HFFc6 (cell line): Measurements from ENCODE around the gene TMEM86B. TPM values are rescaled to one million over a fixed set of nuclear protein-coding genes. Genes with fewer than 3 reads are reported as not detected.
A peak's percentile ranks its signal among the peaks of the same experiment; 100 is the strongest.
"Not testable (repeated sequence)": the region's sequence is repeated elsewhere in the genome, so short reads cannot be mapped to it uniquely, and the experiment has no call there.

Experiments
- DNase-seq: peaks from one replicate; pipeline ENCODE4 v3.0.0-alpha.2; 2018
- H3K27ac Mint-ChIP-seq: 2 replicates; pipeline ENCODE4 v1.8.0; 2020; ENCODE audit warnings: mild to moderate bottlenecking, mixed read lengths
- H3K27me3 Mint-ChIP-seq: 2 replicates; pipeline ENCODE4 v1.8.0; 2021; ENCODE audit warnings: mild to moderate bottlenecking, moderate library complexity, mixed read lengths; ENCODE audit not compliant: insufficient read depth
- H3K36me3 Mint-ChIP-seq: 2 replicates; pipeline ENCODE4 v1.8.0; 2021; ENCODE audit warnings: low read depth, mixed read lengths
- H3K4me1 Mint-ChIP-seq: 2 replicates; pipeline ENCODE4 v1.8.0; 2020; ENCODE audit warnings: low read depth, mixed read lengths
- H3K4me3 Mint-ChIP-seq: 2 replicates; pipeline ENCODE4 v1.8.0; 2020; ENCODE audit warnings: mild to moderate bottlenecking, moderate library complexity, mixed read lengths
- H3K9me3 Mint-ChIP-seq: 2 replicates; pipeline ENCODE4 v1.8.0; 2020; ENCODE audit warnings: mild to moderate bottlenecking, mixed read lengths
- total RNA-seq, 6 experiments: library from RNA; stranded (reverse); fragmentation: NEBNext Ultra II Directional; extraction: Animal tissue kit (Norgen Biotek cat#: 25700); gene quantifications; 2 replicates in 1 of 6; 3 replicates in 5 of 6; pipeline ENCODE4 v1.2.3, GENCODE V29; 2021
- TF ChIP-seq, protein P1 (sequence below): fragments of 200-600 bp; sonication (generic); IDR thresholded peaks from 2 replicates; pipeline ENCODE4 v1.5.0; 2021; ENCODE audit warnings: antibody characterized with exemption, mild to moderate bottlenecking

TMEM86B gene
- total RNA-seq, 6 experiments from 2014 or later, result 1.8 to 2.7 (median 2.0) TPM

DNA sequence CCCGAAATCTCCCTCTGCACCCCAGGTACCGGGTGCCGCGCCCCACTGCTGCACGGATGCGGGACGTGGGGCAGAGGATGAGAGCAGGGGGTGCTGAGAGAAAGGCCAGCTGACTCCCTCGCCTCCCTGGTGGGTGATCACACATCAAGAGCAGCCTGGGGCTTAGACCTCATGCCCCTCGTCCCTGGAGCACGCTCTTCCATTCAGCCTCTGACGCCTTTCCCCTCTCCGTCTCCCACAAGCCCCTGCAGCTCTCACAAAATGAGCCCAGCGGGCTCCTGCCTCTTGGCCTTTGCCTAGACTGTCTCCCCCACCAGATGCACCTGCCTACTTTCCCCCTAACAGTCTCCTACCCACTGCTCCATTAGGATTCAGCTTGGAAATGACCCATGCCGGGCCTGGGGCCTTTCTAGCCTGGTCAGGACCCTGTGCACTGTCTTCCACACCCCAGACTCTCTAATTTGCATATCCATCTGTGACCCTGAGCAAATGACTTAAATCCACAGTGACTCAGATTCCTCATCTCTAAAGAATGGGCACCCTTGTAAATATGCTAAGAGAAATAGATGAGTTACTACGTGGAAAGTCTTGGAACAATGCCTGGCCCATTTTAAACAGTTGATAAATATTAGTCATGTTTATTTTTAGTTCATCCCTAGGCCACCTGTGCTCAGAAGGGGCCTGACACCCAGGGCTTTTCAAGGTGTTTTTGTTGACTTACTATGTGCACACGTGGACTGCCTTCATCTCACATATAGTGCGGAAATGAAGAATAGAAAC is 18.7 kb downstream of the TMEM86B start:
- Mint-ChIP-seq H3K4me1 (peaks cover 32% of the 10 kb centered on the region), H3K9me3 (peaks cover 18% of the 10 kb centered on the region), H3K36me3 (peaks cover 5% of the 10 kb centered on the region), H3K27me3 (peaks cover 3% of the 10 kb centered on the region), H3K4me3 (peak overlapping the region; percentile 20), H3K27ac (peak overlapping the region; percentile 84)
- TF ChIP-seq, protein P1, sequence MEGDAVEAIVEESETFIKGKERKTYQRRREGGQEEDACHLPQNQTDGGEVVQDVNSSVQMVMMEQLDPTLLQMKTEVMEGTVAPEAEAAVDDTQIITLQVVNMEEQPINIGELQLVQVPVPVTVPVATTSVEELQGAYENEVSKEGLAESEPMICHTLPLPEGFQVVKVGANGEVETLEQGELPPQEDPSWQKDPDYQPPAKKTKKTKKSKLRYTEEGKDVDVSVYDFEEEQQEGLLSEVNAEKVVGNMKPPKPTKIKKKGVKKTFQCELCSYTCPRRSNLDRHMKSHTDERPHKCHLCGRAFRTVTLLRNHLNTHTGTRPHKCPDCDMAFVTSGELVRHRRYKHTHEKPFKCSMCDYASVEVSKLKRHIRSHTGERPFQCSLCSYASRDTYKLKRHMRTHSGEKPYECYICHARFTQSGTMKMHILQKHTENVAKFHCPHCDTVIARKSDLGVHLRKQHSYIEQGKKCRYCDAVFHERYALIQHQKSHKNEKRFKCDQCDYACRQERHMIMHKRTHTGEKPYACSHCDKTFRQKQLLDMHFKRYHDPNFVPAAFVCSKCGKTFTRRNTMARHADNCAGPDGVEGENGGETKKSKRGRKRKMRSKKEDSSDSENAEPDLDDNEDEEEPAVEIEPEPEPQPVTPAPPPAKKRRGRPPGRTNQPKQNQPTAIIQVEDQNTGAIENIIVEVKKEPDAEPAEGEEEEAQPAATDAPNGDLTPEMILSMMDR, result no peak
- peak; percentile 96 for DNase-seq

DNA sequence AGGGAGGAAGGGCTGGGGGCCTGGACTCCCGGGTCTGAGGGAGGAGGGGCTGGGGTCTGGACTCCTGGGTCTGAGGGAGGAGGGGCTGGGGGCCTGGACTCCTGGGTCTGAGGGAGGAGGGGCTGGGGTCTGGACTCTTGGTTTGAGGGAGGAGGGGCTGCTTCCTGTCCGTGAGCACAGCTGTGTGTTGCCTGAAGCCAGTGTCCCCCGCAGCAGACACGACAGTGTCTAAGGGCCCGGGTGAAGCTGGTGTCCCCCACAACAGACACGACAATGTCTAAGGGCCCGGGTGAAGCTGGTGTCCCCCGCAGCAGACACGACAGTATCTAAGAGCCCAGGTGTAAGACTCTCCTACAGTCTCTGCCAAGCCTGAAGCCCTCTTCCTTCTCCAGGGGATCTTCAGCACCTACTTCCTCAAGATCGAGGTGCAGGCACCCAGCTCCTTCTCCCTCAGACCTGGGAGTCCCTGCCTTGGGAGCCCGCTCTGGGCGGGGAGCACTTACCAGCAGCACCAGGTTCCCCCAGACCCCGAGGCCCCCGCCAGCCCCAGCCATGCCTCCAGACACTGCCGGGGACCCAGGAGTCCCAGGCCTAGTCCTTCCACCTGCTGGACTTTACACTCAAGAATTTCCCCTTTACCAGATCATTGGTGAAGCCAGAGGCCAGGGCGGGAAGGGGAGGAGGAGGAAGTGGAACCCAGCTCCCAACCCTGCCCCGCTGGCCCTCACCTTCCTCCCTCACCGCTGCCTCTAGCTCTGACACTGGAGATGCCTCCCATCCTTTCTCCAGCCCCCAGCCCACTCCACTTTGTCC is 19.5 kb downstream of the TMEM86B start, which contains the start of gene PTPRH:
Gene PTPRH (minus strand): TSS at position 622 of the 813 bp plus-strand sequence. CDS start 68 bp downstream, at position 554.
- TF ChIP-seq, protein P1, result no peak
- Mint-ChIP-seq H3K4me1 (peaks cover 32% of the 10 kb centered on the region), H3K9me3 (peaks cover 16% of the 10 kb centered on the region), H3K4me3 (peak within 1 kb of the TSS; percentile 20), H3K27ac (peak within 1 kb of the TSS; percentile 84), H3K27me3 (peaks cover 1% of the 10 kb centered on the region), H3K36me3 (peaks cover 5% of the 10 kb centered on the region)
- no peak for DNase-seq

DNA sequence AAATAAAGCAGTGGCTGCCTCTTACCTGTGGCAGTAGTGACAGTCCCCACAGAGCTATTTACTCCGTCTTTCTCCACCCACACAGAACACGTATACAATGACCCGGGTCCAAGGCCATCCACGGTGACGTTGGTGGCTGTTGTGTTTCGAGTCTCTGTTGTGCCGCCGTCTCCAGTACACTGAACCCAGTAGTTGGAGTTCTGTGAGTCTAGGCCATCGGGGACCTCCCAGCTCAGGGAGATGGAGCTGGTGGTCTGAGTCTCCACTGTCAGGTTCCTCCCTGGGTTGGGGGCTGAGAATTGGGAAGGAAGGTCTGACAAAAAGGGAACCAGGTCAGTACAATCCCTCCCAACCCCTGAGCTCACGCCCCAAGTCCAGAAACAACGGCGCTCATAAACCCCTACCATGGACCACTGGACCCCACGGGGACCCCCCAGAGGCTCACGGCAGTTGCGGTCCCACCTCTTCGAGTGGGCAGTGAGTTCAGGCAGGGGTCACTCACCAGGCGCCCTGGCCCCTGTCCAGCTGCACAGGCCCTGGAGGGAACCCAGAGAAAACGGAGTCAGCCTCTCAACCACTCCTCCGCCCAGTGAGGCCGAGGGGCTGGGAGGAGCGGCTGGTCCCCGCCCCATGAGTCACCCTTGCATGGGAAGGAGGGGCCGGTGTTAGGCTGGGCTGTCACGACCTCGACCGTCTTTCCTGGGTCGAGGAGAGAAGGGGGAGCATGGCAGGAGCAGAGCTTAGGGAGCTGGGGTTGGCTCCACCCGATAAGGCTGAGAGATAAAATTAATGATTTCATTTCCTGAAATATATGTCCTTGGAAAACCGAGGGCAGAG is 21.7 kb downstream of the TMEM86B start:
- peaks cover 32% of the 10 kb centered on the region for H3K4me1 Mint-ChIP-seq
- no peaks in the 10 kb centered on the region for H3K36me3 Mint-ChIP-seq
- TF ChIP-seq, protein P1, result no peak
- H3K27ac Mint-ChIP-seq, result peak overlapping the region; percentile 87
- peaks cover 1% of the 10 kb centered on the region for H3K27me3 Mint-ChIP-seq
- peak; percentile 77 for DNase-seq
- peak overlapping the region; percentile 74 for H3K4me3 Mint-ChIP-seq
- H3K9me3 Mint-ChIP-seq, result no peaks in the 10 kb centered on the region

DNA sequence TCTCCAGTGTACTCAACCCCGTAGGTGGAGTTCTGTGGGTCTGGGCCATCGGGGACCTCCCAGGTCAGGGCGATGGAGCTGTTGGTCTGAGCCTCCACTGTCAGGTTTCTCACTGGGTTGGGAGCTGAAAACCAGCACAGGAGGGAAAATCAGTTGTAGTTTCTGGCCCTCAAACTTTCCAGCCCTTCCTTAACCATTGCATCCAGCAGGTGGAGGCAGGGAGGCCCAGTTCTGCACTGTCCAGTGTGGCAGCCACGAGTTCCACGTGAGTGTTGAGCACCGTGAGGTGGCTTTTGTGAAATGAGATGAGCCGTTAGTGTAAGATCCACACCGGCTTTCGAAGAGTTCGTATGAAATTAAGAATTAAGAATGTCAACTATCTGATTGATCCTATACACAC is 26.4 kb downstream of the TMEM86B start:
- H3K36me3 Mint-ChIP-seq, H3K27ac Mint-ChIP-seq, H3K27me3 Mint-ChIP-seq, H3K4me3 Mint-ChIP-seq, H3K9me3 Mint-ChIP-seq, H3K4me1 Mint-ChIP-seq: not testable (repeated sequence)
- DNase-seq, result peak; percentile 32
- TF ChIP-seq, protein P1, result peak; percentile 61

DNA sequence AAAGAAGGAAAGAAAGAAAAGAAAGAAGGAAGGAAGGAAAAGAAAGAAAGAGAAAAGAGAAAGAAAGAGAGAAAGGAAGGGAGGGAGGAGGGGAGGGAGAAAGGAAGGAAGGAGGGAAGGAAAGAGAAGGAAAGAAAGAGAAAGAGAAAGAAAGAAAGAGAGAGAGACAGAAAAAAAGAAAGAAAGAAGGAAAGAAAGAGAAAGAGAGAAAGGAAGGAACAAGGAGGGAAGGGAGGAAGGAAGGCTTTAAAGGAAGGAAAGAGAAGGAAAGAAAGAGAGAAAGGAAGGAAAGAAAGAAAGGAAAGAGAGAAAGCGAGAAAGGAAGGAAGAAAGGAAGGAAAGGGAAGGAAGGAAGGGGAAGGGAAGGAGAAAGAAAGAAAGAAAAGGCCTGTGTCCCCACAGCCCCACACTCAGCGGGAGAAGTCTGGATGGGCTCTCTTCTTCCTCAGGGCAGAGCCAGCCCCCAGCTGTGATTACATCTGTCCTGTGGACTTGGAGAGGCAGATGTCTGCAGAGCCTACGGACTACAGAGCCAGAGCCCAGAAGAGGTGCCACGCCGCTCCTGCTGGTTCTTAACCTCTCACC is 28.9 kb downstream of the TMEM86B start:
- Mint-ChIP-seq H3K4me1 (no peaks in the 10 kb centered on the region), H3K9me3 (no peaks in the 10 kb centered on the region), H3K27me3 (peaks cover under 1% of the 10 kb centered on the region), H3K36me3 (no peaks in the 10 kb centered on the region), H3K27ac (no peak overlapping the region), H3K4me3 (no peak overlapping the region)
- TF ChIP-seq, protein P1, result no peak
- no peak for DNase-seq
